ENCODE results near the gene MLIP.
"Not testable (repeated sequence)": the region's sequence is repeated elsewhere in the genome, so short reads cannot be mapped to it uniquely, and the experiment has no call there.

The MLIP gene

DNA sequence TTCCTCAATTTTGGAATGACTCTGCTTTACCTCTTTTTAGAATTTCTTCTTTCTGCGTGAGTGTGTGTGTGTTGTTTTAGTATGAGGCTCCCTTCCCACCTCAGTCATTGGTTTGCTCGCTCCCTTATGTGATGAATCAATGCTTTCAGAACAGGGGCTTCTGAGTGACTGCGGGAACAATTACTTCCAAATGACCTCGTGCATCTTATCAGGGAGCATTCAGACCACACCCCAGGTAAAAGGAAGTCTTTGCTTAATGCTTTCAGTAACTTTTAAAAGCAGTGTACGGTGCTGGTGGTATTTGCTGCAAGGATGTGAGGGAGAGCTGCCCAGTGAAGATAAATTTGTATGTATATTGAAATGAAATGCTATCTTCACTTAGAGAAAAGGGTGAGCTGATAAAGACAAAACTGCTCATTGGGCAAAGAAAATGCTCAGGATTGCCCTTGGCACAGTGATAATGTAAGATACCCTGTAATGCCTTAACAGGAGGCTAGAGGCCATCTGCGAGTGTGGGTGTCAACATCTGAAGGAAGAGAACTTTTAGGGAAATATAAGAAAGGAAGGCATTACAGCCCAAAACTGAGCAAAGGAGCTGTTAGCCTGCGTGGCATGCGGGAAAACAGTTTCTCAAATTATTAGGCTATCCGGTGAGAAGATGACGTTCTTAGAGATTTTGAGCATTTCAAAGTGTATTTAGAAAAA, at the start of gene MLIP:
Gene MLIP (plus strand): TSS at position 103 of the 705 bp plus-strand sequence. CDS start 37 bp downstream, at position 140.
- no peak for DNase-seq (ENCODE audit: low spot score)

DNA sequence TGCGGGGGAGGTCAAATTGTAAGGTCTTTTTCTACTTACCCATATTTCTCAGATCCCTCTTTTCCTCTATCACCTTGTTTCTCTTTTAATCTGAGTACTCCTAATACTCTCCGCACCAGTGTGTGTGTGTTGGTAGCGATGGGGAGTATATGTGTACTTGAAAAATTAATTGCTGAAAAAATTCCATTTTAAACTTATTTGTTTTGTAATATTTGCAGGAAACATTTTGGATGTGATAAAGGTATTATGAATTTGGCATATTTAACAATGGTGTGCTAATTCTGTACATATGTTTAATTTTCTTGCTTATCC, 48.1 kb upstream of the MLIP start:
- DNase-seq (ENCODE audit: low spot score) = no peak

- no peak for DNase-seq (ENCODE audit: low spot score)
Observed at GRCh38 chr6:54068694-54069093, 42.5 kb upstream of the MLIP start.

DNA sequence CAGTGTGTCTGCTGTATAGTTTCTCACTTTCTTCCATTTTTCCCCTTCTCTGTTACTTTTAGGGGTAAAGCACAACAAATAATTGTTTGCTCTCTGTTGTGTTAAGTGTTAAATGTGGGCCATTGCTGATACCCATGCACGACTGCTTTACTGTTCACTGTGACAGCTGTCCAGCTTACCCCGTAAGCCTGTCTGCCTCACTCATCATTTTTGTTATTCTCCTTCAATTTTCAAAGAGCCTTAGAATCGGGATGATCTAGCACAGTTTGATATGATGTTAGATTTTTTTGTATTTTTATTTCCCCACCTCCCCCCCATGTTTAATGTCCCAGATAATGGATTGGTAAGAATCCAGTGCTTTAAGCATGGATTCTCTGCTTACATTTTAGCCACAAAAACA, 41.2 kb upstream of the MLIP start:
- DNase-seq (ENCODE audit: low spot score) = no peak

GRCh38 chr6:54071821-54072340, 39.4 kb upstream of the MLIP start:
- DNase-seq (ENCODE audit: low spot score) = no peak

- no peak for DNase-seq (ENCODE audit: low spot score)
Observed at GRCh38 chr6:54072635-54073313, 38.5 kb upstream of the MLIP start.

GRCh38 chr6:54073487-54073886, 37.8 kb upstream of the MLIP start:
- no peak for DNase-seq (ENCODE audit: low spot score)

GRCh38 chr6:54074109-54074508, 37.1 kb upstream of the MLIP start:
- DNase-seq (ENCODE audit: low spot score) = no peak

- no peak for DNase-seq (ENCODE audit: low spot score)
Observed at GRCh38 chr6:54074578-54075195, 36.6 kb upstream of the MLIP start.

GRCh38 chr6:54076159-54076789, 35.0 kb upstream of the MLIP start:
- no peak for DNase-seq (ENCODE audit: low spot score)

- DNase-seq (ENCODE audit: low spot score) = not testable (repeated sequence)
Observed at GRCh38 chr6:54081499-54081898, 29.7 kb upstream of the MLIP start.

- no peak for DNase-seq (ENCODE audit: low spot score)
Observed at GRCh38 chr6:54083287-54083686, 28.0 kb upstream of the MLIP start.

GRCh38 chr6:54084231-54084630, 27.0 kb upstream of the MLIP start:
- DNase-seq (ENCODE audit: low spot score) = no peak

DNA sequence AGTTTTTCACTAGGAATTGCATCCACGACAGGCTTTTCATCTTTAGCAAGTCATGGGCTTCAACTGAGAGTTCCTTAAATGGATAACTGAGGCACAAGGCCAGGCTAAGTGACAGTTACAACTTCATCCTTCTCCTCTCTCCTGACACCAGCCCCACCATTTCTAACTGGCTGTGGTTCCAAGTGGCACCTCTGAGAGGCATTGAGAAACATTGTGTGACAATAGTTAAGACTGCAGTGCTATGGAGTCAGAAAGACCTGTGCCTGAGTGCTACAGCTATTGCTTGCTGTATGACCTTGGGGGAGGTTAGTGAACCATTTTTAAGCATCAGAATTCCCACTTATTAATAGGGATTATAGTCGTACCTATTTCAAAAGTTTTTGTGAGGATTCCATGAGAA, 26.2 kb upstream of the MLIP start:
- DNase-seq (ENCODE audit: low spot score) = no peak

DNA sequence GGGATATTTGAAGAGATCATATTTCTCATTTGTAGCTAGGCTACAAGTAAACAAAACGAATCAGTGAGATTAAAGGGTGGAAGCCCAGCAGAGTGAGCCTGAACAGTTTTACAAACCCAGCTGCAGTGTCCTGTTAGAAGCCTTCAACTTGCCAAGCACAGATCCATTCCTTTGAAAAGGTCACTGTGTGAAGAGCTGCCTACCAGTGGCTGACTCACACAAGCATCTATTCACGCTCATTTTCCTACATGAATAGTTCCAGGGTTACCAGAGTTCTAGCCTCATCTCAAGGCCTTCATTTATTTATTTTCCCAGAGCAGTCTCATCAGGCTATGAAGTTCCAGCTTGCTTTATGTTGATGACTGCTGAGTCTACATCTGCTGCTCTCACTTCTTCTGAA, 25.7 kb upstream of the MLIP start:
- no peak for DNase-seq (ENCODE audit: low spot score)

- DNase-seq (ENCODE audit: low spot score) = no peak
Observed at GRCh38 chr6:54086439-54086838, 24.8 kb upstream of the MLIP start.

DNA sequence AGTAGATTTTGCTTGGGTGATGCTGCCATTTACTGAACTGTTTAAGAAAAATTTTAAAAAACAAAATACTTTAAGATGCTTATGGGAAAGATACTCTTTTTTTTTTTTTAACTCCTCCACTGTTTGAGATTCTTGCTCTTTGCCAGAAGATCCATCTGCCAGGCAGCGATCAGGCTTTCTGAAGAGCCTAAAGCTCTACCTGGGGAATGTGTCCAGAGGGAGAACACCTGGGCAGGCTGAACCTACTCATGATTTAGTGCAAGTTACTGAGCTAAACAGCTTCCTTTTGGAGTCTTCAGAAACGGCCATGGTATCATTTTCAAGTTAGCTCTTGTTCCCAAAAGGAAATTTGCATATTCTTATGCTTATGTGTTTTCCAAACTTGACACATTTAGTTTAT, 23.5 kb upstream of the MLIP start:
- no peak for DNase-seq (ENCODE audit: low spot score)

DNA sequence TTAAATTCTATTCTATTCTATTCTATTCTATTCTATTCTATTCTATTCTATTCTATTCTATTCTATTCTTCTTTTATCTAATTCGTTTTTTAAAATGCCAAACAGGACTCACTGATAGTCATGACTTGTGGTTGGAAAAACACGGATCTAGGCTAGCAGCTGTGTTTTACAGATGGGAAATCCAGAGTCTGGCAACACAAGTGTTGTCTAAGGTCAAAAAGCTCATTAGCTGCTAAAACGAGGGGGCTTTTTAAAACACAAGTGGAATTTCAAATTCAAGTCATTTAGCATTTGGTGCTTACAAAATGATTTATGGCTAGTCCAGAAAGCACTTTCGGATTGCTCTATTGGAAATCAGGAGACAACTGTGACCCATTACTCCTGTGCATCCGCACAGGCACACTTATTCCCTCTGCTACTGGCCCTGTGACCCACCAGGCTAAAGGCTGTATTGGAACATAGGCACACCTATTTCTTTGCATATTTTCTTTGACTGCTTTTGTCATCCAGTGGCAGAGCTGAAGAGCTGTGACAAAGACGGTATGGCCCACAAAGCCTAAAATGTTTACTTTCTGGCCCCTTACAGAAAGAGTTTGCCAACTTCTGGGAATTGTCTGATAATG, 17.8 kb upstream of the MLIP start:
- DNase-seq (ENCODE audit: low spot score) = no peak

- no peak for DNase-seq (ENCODE audit: low spot score)
Observed at GRCh38 chr6:54094293-54094692, 16.9 kb upstream of the MLIP start.

GRCh38 chr6:54094786-54095185, 16.5 kb upstream of the MLIP start:
- DNase-seq (ENCODE audit: low spot score) = no peak

- no peak for DNase-seq (ENCODE audit: low spot score)
Observed at GRCh38 chr6:54095723-54096122, 15.5 kb upstream of the MLIP start.

GRCh38 chr6:54096811-54097210, 14.4 kb upstream of the MLIP start:
- DNase-seq (ENCODE audit: low spot score) = no peak

Data from NAMALWA (cell line).